NAMALWA (cell line): ENCODE results near the gene TMCC1.
"Not testable (repeated sequence)": the region's sequence is repeated elsewhere in the genome, so short reads cannot be mapped to it uniquely, and the experiment has no call there.

Experiments
- DNase-seq: peaks from one replicate; pipeline ENCODE4 v3.0.0-alpha.2; 2015; ENCODE audit warnings: low spot score

The TMCC1 gene

DNA sequence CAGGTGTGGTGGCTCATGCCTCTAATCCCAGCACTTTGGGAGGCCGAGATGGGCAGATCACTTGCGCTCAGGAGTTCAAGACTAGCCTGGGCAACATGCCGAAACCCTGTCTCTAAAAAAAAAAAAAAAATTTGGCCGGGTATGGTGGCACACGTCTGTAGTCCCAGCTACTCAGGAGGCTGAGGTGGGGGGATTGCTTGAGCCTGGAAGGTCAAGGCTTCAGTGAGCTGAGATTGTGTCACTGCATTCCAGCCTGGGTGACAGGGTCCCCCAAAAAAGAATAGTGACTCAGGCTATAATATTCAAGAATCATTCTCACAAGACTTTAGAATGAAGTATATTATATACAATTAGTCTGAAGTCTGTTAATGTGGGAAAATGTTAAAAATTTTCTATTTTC, 216.5 kb downstream of the TMCC1 start:
- DNase-seq = no peak

DNA sequence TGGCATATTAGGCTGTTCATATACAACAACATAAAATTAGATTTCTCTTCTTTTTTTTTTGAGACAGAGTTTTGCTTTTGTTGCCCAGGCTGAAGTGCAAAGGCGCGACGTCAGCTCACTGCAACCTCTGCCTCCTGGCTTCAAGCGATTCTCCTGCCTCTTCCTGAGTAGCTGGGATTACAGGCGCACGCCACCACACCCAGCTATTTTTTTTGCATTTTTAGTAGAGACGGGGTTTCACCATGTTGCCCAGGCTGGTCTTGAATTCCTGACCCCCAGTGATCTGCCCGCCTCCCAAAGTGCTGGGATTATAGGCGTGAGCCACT, 218.8 kb downstream of the TMCC1 start:
- not testable (repeated sequence) for DNase-seq

DNA sequence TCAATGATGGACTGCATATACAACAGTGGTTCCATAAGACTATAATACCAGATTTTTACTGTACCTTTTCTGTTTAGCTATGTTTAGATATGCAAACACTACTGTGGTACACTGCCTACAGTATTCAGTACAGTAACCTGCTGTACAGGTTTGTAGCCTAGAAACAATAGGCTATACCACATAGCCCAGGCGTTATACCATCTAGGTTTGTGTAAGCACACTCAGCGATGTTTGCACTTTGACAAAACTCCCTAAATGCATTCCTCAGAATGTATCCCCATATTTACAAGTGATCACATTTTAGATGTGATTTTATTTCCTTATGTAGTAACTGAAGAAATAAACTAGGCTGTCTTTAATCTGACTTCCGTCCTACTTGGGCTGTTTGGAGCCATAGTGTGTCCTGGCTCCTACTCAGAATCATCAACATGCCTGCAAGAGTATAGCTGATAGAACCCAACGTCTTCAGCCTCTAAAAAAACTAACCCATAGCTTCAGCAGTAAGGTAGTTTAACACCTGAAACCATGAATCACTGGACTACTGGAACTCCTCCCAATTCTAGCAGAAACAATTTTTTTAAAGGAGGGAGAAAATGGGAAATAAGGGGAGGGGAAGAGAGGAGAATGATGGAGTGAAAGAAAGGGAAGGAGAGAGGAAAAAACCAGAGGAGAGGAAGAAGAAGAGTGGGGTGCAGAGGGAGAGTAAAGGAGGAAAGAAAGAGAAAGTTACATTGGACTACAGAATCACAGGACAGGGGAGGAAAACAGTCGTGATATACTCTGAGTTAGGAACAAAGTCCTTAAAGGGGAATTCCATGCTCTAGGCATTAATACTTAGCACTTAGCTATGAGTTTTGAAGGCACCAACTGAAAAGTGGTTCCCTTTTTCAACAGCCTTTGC, 219.4 kb downstream of the TMCC1 start:
- no peak for DNase-seq

DNA sequence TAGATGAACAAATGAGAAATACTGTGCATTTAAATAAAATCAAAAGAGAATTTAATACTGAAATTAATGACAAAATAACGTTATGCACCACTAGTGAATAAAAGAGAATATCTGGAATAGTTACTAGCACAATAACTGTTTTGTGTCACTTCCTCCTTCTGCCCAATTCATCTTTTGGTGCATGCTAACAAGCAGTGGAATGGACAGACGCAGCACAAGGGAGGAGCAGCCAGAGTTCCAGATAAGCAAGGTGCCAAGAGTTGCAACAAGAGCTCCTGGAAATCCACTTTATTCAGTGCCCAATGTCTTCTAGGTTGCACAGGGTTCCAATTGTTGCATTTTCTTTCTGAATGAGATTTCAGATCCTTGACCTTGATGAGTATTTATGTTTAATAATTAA, 220.5 kb downstream of the TMCC1 start:
- DNase-seq = no peak

DNA sequence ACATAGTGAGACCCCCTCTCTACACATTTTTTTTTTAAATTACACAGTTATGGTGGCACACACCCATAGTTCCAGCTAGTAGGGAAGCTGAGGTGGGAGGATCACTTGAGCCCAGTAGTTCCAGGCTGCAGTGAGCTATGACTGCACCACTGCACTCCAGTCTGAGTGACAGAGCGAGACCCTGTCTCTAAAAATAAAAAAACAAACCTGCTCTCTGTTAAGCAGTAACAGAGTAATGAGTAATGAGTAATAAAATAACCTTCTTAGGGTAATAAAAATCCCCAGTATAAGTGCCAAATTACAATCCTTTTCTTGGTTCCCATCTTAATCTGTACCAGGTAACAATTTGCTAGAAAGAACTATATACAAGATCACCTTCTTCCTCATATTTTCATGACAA, 221.1 kb downstream of the TMCC1 start:
- DNase-seq = no peak

DNA sequence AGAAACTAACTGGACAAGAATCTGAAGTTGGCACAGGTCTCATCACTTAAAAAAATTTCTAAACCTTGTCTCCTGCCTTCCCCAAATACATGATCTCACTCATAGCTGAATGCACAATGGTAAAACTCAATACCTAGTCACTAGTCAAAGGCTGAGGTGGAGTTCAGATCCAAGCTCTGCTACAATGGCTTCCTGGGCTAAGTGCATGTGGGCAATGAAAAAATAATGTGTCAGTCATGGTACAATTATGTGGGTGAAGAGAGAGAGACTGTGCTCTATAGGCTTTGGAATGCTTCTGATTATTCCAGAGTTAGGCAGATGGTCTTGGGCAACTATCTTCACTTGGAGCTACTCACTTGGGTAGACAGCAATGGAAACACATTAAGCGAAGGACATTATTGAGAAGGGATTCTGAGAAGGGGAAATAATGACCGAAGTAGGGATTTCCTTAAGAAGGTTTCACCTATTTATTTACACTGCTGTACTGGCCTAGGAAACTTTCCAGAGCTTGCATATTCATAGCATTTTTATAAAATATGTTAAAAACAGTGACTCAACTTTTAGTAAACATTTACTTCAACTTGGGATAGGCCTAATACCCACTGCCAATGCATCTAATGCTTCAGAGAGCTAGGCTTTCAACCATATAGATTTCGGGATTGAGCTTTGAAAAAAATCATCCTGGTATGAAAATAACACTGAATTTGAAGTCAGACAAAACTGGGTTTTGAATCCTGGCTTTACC, 228.3 kb downstream of the TMCC1 start:
- DNase-seq = no peak

DNA sequence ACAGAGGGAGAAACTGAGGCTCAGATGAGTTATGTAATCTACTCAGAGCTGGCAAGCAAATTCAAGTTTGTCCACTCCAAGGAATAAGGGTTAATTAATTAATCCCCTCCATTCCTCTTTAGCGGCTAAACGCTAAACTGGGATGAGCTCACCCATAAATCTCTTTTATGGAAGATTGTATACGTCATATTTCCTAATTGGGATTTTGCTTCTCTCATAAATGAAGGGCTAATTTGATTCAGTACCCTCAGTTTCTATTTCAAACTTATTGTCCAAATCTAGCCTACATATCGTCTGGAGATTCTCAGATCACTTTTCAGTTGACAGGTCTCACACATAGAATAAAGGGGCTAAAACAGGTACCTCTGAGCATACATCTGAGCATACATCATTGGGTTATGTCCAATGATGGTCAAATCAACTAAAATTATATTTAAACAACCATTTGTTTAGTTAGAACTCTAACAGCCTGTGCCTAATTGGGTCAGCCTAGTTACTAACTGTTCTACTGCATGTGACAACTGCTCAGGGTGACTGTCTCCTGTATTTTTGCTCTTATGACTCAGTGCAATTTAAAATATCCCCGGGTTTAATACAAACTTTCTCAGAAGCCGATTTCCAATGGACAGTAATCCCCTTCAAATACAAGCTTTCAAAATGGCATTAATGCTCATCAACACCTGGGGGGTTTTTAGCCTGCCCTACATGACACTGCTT, 229.4 kb downstream of the TMCC1 start:
- no peak for DNase-seq

DNA sequence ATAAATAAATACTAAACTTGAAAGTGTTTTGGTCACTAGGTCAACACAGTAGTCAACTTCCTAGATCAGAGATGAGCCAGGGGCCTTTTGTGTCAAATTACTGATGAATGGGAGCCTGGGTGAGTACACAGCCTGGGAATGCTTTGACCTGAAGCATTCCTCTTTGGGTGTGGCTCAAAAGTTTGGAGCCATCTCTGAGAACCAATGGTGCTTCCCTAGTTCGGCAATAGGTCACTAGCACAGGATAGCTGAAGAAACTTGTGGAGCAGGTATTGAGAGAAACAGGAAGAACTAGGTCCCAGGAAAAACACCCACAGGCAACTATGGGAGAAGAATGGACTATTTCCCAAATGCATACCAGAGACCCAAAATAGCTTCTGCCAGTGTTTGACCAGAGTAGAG, 230.5 kb downstream of the TMCC1 start:
- no peak for DNase-seq

DNA sequence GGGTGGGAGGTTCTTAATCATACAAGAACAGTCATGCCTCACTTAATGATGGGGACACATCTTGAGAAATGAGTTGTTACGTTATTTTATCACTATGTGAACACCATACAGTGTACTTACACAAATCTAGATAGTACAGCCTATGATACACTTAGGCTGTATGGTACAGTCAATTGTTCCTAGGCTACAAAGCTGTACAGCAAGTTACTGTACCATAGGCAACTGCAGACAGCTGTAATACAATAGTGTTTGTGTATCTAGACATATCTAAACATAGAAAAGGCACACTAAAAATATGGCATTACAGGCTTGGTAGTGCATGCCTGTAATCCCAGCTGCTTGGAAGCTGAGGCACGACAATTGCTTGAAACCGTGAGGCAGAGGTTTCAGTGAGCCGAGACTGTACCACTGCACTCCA, 231.3 kb downstream of the TMCC1 start:
- no peak for DNase-seq

DNA sequence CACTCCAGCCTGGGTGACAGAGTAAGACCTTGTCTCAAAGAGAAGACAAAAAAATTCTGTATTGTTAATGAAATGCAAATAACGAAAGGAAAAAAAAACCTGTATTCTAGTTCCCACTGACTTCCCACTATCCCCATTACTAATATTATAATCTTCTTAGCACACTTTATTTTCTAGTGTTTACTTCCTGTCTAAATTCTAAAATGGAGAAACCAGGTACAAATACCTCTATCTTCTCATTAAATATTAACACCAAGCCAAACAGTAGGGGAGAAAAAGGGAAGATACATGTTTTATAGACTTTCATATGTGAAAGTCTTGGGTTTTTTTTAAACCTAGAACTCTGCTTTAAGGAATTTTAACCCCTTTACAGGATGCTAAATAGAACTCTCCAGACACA, 231.7 kb downstream of the TMCC1 start:
- DNase-seq = no peak

DNA sequence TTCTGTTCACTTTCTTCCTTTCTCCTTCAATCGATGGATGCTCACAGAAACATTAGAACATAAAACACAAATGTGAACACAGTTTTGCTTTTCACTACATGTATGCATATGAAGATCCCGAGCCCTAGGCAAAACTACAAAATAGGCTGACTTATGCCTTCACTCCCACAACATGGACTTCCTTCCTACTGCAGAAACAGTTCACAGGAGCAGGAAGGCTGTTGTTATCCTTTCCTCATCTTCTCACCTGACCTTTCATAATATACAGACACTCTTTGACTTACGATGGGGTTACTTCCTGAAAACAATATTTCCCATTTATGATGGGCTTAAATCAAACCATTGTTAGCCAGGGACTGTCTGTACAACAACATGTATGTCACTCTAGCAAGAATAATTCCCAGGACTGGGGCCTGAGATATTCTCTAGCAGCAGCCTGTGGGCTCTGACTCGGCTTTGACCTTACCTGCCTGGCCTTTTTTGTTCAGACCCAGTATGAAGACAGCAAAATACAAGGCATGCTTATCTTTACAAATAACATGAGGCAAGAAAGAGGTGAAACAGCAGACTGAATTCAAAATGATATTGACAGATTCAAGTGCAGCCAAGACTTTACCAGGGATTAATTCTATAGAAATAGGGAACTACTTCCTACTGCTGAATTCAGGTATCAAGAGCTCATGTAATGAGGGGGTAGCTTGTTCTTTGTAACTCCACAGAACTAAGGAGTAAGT, 235.2 kb downstream of the TMCC1 start:
- no peak for DNase-seq

DNA sequence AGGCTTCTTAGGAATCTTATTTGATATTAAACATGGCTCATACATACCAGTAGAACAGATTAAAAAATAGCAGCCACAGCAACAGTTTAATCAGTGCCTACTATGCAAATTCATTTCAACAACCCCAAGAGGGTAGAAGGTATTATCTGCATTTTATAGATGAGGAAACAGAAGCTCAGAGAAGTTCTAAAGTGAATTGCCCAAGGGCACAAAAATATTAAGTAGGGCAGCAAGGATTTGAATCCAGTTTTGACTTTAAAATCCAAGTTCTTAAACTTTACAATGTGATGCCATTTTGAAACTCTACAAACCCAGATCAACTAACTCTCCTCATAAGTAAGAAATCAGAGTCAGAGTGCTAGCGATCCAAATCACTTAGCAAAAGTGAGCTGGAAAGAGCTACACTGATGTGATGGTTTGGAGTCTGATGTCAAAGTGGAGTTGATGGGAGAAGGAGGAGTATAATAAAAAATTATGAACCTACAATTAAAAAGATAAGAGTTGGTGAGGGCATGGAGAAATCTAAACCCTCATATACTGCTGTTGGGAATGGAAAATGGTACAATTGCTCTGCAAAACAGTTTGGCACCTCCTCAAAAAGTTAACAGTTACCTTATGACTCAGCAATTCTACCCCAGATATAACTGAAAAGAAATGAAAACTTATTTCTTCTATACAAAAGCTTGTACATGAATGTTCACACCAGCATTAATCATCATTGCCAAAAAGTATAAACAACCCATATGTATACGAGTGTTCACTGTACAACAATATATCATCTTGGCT, 236.1 kb downstream of the TMCC1 start:
- no peak for DNase-seq

DNA sequence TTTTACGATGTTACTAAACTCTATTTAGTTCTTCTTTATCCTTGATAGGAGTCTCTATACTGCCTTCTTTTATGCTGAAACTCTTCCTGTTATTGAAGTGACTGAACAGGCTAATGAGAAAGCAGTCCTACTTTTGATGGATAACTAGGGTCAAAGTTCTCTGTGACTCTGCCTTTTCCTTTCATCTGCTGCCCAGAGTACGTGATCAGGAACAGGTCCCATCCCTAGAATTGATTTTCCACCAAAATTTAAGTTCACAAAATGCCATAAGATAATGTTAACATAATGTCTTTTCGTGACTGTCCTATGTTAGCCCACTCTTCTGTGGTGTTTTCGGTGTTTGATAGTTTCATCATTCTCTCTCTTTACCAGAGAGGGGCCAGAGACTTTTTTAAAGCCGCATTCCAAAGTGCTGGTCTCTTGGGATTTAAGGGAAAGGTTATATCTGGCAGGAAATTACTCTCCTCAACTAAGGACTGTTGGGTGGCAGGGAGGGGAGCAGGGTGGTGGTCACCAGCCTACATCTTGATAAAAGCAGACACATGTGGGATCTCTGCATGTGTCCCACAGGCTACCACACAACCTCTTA, 236.8 kb downstream of the TMCC1 start:
- no peak for DNase-seq

DNA sequence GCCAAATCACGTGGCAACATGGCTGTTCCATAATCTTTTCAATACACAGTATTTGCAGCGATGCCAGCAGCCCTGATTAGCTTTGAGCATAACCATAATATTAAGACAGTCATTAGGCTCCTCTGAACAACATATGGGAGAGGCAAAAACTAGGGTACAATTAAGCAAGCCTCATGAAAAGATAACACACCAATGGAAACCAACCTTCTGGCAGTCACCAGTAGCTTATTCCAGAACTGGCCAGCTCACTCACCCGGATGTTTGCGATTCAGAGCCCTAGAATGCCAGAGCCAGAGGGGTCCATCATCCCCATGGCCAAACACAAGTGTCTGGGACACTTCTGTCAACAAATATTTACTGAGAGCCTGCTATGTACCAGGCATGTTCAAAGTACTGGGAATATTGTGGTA, 238.2 kb downstream of the TMCC1 start:
- DNase-seq = no peak

DNA sequence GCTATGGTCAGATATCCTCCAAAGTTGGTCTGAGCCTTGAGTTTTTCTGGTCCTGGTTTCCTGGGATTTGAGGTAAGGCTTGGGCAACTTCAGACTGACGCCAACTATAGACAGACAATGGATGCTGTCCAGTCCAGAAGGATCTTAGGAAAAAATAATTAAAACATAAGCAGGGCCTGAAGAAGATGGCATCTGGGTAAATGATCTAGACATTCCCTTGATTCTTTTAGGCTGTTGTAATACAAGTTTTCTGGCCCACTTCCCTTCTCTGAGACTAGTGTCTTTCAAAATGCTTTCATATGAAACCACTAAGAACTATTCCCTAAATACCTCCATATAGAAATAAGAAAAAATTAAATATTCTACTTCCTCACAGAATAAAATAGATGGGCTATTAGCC, 239.4 kb downstream of the TMCC1 start:
- DNase-seq = no peak

DNA sequence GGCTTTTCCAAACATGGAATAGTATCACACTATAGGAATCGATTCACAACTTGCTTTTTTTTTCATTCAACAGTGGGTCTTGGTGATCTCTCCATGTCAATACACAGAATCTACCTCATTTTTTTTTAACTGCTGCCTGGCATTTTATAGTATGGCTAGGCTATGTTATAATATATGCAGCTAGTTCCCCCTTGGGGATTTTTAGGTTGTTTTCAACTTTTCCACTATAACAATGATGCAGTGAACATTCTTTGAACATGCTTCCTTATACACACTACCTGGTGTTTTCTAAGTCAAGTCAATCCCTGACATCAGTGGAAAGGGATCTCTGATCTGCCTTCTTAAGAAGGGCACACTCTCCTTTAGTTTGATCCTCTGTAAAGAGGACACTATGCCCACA, 240.5 kb downstream of the TMCC1 start:
- no peak for DNase-seq

DNA sequence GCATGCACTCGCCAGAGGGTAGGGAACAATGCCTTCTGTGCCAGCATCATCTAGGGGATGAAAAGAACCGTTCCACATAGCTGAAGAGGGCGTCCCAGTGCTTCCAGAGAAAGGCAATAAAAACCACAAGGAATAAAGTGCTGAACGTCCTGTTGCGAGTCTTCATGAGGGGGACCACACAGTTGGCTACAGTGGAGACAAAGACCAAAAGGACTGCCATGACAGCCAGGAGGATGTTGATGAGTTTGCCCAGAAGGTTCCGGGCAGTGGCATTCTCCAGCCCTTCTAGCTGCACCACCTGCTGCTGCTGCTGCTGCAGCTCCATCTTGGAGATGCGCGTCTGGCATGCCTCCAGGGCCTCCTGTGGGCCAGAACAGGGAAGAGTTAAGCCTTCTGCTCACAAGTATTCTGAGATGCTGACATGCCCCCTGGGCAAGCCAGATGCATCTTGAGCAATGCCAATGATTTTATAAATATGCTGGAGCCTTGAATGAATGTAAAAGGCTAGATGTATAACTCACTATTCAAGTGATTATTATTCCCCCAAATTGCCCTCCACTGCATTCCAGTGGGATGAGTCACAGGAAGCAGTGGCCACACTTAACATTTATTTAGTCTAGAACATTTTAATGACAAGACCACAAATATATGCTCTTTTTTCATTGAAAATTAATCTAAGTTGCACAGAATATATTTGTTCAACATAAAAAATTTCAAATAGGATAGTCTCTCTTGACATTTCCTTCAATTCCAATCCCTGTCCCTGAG, 241.9 kb downstream of the TMCC1 start:
- DNase-seq = no peak

DNA sequence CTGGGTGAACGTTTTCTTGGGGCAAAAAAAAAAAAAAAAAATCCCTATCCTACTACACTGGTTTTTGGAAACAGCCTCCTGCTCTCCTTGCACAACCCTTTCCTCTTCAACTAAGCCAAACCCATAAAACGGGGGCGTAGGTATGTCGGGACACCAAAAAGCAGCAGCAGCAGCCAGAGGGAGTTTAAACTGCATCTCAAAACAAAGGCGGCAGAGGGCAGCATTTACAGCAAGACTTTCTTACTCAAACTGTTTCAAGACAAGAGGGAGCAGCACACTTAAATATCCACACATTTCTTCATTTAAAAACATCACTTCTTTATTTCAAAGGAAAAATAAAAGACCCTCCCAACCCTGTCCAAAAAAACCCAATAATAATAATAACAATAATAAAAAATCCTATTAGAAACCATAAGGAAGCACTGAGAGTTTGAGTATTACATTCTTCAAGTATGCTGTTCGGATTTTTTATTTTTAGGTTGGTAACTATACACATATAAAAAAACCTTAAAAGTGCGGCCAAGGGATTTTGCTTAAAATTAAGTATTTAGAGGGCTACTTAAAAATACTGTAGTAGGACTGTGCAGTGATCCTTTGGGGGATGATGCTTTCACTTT, 243.1 kb downstream of the TMCC1 start:
- peak; percentile 83 for DNase-seq

DNA sequence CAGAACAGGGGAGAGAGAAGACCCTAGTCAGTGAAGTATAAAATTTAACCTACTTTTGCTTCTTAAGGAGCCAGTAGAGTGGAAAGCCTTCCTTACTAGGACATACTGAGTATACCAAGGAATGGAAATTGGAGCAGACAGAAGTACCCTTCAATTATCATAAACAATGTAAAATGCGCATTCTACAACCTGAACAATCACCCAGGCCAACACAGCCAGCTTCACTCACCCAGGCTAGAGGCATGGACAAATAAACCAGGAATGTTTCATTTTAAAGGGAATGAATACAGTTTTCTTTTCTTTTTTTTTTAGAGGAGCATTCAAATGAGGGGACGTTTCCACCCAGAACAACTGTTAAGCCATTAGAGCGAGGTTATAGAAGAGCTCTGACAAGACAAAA, 245.1 kb downstream of the TMCC1 start:
- DNase-seq = no peak

DNA sequence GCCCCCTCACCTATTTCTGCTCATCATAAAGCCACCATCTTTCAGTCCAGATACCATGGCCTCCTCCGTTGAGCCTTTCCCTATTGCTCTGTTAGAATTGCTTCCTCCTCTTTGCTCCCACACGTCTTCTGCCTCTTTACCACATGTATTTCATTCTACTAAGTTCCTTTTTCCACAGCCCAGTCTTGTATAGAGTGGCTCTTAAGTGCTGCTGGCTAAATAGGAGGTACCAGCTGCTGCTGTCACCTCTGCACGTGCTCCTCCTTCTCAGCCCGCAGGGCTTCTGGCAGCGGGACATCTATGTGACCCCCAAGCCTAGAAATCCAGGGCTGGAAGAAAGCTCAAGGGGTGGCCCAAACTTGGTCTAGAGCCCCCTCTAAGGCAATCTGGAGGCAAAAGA, 248.2 kb downstream of the TMCC1 start:
- no peak for DNase-seq
